Measurements from ENCODE around the gene ARL5B.

DNA sequence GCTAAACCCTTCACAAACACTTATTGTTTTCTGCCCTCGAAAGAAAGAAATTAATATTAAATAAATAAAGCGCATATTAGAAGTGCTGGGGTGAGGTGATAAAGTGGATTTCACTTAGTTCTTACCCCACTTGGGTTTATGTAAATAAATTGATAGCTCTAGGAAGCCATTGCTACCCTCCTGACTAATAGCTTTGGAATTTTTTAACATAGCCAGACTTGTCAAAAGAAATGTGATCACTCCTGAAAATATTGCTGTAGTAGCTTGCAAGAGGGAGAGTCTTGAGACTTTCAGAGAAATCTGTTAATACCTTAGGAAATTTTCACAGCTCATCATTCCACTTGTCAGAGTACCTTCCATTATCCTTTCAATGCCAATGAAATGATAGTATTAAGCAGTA is 7.6 kb downstream of the ARL5B start:
- TF ChIP-seq POLR2A (conservative IDR thresholded peaks at IDR 0.05) (no peak), HDGF (IDR thresholded peaks at IDR 0.05) (no peak), FOXK2 (conservative IDR thresholded peaks at IDR 0.05 in 1 of 2, IDR thresholded peaks at IDR 0.05 in 1 of 2; ENCODE audit: low read depth in 2 of 2) (no peak)
- TF ChIP-seq, protein P1, sequence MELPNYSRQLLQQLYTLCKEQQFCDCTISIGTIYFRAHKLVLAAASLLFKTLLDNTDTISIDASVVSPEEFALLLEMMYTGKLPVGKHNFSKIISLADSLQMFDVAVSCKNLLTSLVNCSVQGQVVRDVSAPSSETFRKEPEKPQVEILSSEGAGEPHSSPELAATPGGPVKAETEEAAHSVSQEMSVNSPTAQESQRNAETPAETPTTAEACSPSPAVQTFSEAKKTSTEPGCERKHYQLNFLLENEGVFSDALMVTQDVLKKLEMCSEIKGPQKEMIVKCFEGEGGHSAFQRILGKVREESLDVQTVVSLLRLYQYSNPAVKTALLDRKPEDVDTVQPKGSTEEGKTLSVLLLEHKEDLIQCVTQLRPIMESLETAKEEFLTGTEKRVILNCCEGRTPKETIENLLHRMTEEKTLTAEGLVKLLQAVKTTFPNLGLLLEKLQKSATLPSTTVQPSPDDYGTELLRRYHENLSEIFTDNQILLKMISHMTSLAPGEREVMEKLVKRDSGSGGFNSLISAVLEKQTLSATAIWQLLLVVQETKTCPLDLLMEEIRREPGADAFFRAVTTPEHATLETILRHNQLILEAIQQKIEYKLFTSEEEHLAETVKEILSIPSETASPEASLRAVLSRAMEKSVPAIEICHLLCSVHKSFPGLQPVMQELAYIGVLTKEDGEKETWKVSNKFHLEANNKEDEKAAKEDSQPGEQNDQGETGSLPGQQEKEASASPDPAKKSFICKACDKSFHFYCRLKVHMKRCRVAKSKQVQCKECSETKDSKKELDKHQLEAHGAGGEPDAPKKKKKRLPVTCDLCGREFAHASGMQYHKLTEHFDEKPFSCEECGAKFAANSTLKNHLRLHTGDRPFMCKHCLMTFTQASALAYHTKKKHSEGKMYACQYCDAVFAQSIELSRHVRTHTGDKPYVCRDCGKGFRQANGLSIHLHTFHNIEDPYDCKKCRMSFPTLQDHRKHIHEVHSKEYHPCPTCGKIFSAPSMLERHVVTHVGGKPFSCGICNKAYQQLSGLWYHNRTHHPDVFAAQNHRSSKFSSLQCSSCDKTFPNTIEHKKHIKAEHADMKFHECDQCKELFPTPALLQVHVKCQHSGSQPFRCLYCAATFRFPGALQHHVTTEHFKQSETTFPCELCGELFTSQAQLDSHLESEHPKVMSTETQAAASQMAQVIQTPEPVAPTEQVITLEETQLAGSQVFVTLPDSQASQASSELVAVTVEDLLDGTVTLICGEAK (IDR thresholded peaks at IDR 0.05), result no peak
- TF ChIP-seq, protein P1 (CRISPR knock-in tag; IDR thresholded peaks at IDR 0.05), result no peak
